Gastroesophageal sphincter (tissue), 3 donors: ENCODE results near the gene CNTNAP3B.
"Not testable (repeated sequence)": the region's sequence is repeated elsewhere in the genome, so short reads cannot be mapped to it uniquely, and the experiment has no call there.

ENCODE experiments used
- EP300 ChIP-seq: sonication (generic); formaldehyde crosslinking; IDR thresholded peaks from one replicate; pipeline ENCODE4 v1.6.1; 2017; ENCODE audit warnings: antibody characterized with exemption, mild to moderate bottlenecking
- POLR2A ChIP-seq, 2 donors: fragments of 450-650 bp; IDR thresholded peaks; one replicate each; pipeline ENCODE4 v1.6.1; 2017; ENCODE audit warnings: antibody characterized with exemption in 2 of 2, mild to moderate bottlenecking in 2 of 2, moderate library complexity in 1 of 2
- TF ChIP-seq, protein P1 (sequence below), 4 experiments: fragments of 200-600 bp in 2 of 4; fragments of 450-650 bp in 2 of 4; sonication (generic) in 1 of 4; IDR thresholded peaks; one replicate each; pipeline ENCODE4 v1.5.1; 2017 to 2019; ENCODE audit warnings: antibody characterized with exemption in 4 of 4, mild to moderate bottlenecking in 2 of 4, moderate library complexity in 2 of 4

DNA sequence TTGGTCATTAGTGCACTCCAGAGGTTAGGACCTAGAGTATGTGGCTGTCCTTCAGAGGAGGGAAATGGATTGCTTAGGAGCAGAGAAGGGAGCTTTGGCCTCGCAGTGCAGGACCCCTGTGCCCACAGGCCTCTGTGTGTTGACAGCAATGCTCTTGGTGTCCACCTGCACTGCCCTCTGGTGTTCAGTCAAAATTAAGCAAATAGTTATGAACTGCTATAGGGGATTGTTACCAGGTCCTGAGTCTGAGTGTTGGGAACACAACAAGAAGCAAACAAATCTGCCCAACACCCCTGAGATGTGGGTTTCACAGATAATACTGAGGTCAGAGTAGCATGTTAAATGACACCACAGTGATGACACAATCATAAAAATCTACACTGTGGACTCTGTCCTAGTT lies 31.1 kb upstream of the CNTNAP3B start:
- not testable (repeated sequence) for TF ChIP-seq POLR2A (IDR thresholded peaks at IDR 0.05); EP300
- TF ChIP-seq, protein P1, sequence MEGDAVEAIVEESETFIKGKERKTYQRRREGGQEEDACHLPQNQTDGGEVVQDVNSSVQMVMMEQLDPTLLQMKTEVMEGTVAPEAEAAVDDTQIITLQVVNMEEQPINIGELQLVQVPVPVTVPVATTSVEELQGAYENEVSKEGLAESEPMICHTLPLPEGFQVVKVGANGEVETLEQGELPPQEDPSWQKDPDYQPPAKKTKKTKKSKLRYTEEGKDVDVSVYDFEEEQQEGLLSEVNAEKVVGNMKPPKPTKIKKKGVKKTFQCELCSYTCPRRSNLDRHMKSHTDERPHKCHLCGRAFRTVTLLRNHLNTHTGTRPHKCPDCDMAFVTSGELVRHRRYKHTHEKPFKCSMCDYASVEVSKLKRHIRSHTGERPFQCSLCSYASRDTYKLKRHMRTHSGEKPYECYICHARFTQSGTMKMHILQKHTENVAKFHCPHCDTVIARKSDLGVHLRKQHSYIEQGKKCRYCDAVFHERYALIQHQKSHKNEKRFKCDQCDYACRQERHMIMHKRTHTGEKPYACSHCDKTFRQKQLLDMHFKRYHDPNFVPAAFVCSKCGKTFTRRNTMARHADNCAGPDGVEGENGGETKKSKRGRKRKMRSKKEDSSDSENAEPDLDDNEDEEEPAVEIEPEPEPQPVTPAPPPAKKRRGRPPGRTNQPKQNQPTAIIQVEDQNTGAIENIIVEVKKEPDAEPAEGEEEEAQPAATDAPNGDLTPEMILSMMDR (IDR thresholded peaks at IDR 0.05): peak; percentile 13 to 59 (median 24)
